Measurements from ENCODE around the gene CIZ1. TPM values are rescaled to one million over a fixed set of nuclear protein-coding genes. Genes with fewer than 3 reads are reported as not detected.

The CIZ1 gene
- total RNA-seq, 2 experiments from 2014 or later: 79.5 to 82.8 TPM

DNA sequence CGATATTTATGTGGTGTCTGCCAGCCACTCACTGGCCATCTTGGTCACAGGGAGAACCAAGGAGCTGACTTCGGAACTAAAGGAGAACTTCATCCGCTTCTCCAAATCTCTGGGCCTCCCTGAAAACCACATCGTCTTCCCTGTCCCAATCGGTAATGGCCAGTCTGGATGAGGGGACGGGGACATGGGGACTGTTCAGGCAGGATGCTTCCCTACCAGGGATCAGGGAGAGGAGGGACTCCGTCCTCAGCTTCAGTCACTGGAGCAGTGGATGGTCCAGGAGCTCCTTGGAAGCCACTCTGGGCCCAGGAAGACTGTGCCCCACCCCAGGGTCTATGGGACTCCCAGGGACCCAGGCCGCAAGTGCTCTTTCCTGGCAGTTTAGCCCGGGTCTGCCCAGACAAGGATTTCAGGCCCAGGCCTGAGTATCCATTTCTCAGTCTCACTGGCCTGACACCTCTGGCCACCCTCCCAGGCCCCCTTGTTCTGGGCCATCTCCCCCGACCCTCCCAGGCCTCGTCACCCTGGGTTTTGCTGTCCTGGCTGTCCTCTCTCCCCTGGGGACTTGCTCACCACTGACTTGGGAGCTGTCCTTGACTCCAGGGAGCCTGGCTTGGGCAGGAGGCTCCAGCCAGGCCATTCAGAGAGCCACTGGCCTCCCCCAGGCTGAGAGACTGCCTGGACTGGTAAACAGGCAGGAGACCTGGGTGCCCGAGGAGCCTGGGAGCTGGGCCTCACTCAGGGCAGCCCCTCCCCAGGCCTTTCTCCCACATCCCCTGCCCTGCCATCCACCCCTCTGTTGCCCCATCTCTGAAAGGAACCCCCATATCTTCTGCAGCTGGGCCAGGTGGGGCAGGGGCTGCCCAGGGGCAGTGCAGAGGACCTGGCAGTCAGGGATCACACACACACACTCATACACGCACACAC, 39.0 kb downstream of the CIZ1 start:
- Mint-ChIP-seq H3K27me3 (ENCODE audit: low read depth) (no peaks in the 10 kb centered on the region), H3K4me3 (no peak overlapping the region), H3K36me3 (ENCODE audit: low read depth) (no peaks in the 10 kb centered on the region), H3K27ac (no peak overlapping the region), H3K4me1 (ENCODE audit: low read depth) (no peaks in the 10 kb centered on the region), H3K9me3 (no peaks in the 10 kb centered on the region)
- DNase-seq: no peak
- CTCF ChIA-PET: no interaction called here
- intact Hi-C loops (cut with micrococcal nuclease): no loop called here

DNA sequence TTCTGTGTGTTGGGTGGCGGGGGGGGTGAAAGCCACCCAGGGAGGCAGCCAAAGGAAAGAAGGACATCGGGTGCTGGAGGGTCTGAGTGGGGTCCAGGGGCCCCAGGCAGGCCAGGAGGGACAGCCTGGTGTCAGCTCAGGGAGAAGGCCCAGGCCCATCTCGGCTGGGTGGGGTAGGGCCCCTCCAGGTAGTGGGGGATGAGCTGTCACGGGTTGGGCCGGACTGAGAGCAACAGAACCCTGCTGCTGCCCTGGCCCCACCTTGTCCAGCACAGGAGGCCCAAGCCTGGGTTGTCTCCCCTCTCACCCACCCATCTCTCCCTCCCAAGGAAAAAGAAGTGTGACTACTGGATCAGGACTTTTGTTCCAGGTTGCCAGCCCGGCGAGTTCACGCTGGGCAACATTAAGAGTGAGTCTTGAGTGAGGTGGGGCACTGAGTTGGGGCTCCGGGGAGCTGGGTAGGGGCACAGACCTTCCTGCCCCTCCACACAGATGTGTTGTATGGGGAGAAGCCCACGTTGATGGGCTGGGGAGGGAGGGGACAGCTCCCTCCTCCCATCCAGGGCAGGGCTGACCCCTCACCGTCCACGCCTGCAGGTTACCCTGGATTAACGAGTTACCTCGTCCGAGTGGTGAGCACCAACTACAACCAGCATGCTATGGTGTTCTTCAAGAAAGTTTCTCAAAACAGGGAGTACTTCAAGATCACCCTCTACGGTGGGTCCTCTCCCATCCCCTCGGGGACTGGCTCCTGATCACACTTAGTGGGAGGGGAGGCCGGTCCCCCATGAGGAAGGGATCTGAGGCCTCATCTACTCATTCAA, 39.9 kb downstream of the CIZ1 start:
- Mint-ChIP-seq H3K27me3 (ENCODE audit: low read depth) (no peaks in the 10 kb centered on the region), H3K27ac (no peak overlapping the region), H3K4me1 (ENCODE audit: low read depth) (no peaks in the 10 kb centered on the region), H3K4me3 (no peak overlapping the region), H3K36me3 (ENCODE audit: low read depth) (no peaks in the 10 kb centered on the region), H3K9me3 (no peaks in the 10 kb centered on the region)
- DNase-seq: no peak
- intact Hi-C loops (cut with micrococcal nuclease): no loop called here
- CTCF ChIA-PET: interaction anchor here (0.9 to 1.2 kb wide), 2 partner anchors 9 kb away, joined by 3 to 4 read pairs; no protein-coding TSS in a partner anchor

DNA sequence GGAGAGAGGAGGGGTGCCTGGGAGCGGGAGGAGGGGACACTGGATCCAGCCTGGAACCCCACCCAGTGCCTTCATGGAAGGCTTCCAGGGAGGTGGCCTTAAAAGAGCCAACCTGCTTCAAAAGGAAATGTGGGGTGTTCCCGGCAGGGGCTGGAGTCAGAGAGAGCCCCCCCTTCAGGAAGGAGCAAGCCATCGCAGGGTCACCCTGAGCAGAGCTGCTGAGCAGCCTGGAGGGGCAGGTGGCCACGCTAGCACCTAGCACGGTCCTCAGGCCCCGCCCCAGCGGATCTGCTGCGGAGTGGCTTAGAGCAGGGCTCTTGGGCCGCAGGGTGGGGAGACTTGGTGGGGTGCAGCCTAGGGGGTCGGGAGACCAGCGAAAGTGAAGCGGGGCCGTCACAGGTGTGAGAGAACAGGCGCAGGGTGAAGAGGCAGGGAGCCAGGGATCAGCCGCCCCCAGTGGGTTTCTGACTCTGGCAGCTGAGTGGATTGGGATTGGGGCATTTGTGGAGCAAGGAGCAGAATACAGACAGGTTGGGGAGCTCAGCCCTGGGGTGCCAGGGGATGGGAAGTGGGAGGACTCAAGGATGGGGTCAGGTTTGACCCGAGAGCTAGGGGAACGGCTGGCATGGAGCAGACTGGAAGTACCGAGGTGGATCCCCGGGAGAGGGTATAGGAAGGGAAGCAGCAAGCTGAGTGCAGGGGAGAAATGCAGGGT, 40.6 kb downstream of the CIZ1 start:
- H3K36me3 Mint-ChIP-seq (ENCODE audit: low read depth): no peaks in the 10 kb centered on the region
- H3K4me3 Mint-ChIP-seq: no peak overlapping the region
- H3K27me3 Mint-ChIP-seq (ENCODE audit: low read depth): no peaks in the 10 kb centered on the region
- no peaks in the 10 kb centered on the region for H3K4me1 Mint-ChIP-seq (ENCODE audit: low read depth)
- H3K27ac Mint-ChIP-seq: no peak overlapping the region
- intact Hi-C loops (cut with micrococcal nuclease): no loop called here
- CTCF ChIA-PET: interaction anchor here (0.6 to 1.2 kb wide), 6 partner anchors 8 to 1240 kb away, joined by 3 to 4 read pairs (median 3); no protein-coding TSS in a partner anchor
- DNase-seq: peak; percentile 22
- H3K9me3 Mint-ChIP-seq: no peaks in the 10 kb centered on the region

DNA sequence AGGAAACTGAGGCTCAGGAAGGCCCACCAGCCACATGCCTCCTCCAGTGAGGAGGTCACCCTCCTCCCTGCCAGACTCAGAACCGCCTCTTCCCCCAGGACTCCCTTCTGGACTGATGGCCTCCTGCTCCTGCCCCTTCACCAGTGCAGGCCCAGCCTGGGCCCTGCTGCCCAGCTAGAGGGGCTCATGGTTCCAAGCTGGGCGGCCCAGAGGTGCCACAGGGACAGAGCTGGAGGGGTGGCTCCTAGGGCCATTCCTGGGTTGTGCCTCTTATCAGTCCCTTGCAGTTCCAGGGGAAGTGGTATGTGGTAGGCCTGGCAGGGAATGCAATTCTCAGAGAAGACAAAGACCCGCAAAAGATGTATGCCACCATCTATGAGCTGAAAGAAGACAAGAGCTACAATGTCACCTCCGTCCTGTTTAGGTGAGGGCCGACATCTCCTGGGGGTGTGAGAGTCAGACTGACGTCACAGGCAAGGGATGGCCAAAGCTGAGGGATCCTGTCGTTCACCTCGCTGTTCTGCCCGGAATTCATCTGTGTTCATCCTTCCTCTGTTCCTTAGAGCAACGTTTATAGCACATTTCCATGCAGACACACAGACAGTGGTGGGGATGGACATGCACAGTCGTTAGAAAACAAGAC, 41.3 kb downstream of the CIZ1 start:
- intact Hi-C loops (cut with micrococcal nuclease): no loop called here
- no peaks in the 10 kb centered on the region for H3K9me3 Mint-ChIP-seq
- DNase-seq: no peak
- H3K4me3 Mint-ChIP-seq: no peak overlapping the region
- no peak overlapping the region for H3K27ac Mint-ChIP-seq
- no peaks in the 10 kb centered on the region for H3K36me3 Mint-ChIP-seq (ENCODE audit: low read depth)
- no peaks in the 10 kb centered on the region for H3K27me3 Mint-ChIP-seq (ENCODE audit: low read depth)
- no peaks in the 10 kb centered on the region for H3K4me1 Mint-ChIP-seq (ENCODE audit: low read depth)
- CTCF ChIA-PET: interaction anchor here (1.0 to 1.4 kb wide), 5 partner anchors 8 to 21 kb away, joined by 3 read pairs; no protein-coding TSS in a partner anchor

DNA sequence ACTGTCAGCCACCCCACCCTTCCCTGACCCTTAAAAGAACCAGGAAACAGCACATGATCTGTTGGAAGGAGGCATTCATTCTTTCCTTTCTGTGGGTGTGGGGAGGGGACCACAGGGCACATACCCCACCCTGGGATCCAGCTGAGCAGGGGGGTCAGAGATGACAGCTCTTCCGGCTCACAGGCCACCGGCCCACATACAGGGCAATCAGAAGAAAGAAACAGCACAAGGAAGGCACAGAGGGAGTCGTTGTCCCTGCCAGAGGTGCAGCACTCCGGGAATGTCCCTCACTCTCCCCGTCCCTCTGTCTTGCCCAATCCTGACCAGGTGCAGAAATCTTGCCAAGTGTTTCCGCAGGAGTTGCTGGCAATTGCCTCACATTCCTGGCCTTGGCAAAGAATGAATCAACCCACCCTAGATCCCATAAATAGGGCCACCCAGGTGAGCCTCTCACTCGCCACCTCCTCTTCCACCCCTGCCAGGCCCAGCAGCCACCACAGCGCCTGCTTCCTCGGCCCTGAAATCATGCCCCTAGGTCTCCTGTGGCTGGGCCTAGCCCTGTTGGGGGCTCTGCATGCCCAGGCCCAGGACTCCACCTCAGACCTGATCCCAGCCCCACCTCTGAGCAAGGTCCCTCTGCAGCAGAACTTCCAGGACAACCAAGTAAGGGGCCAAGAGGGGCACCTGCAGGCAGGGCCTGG, 42.2 kb downstream of the CIZ1 start, which contains the start of gene LCN2:
Gene LCN2, plus strand, starts transcription at position 453 of the 701 bp plus-strand sequence. Its CDS starts 73 bp downstream, at position 526.
- H3K4me3 Mint-ChIP-seq: no peak within 1 kb of the TSS

DNA sequence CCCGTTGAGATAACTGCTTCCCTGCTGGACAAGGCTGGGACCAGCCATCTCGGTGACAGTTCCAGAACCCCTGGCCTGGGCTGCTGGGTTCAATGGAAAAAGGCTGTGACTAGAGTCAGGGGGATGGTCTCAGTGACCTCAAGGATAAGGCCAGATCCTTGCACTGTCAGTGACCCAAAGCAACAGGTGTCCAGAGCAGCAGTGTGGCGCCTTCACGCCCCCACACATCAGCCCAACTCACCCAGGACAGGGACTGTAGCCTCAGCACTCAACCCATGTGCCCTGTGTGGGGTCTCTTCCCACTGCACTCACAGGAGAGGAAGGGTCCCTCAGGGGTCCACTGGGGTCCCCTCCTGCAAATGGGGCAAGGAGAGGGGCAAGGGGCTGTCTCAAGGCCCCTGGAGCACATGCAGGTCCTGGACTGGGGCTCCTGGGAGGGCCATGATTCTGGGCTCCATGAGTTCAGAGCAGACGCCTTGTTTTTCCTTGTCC, 42.8 kb downstream of the CIZ1 start:
- Mint-ChIP-seq H3K4me3 (no peak overlapping the region), H3K9me3 (no peaks in the 10 kb centered on the region), H3K4me1 (ENCODE audit: low read depth) (peaks cover 1% of the 10 kb centered on the region), H3K36me3 (ENCODE audit: low read depth) (no peaks in the 10 kb centered on the region), H3K27me3 (ENCODE audit: low read depth) (no peaks in the 10 kb centered on the region), H3K27ac (no peak overlapping the region)
- DNase-seq: no peak
- intact Hi-C loops (cut with micrococcal nuclease): no loop called here
- CTCF ChIA-PET: no interaction called here

More for the DNA sequence above, 42.2 kb downstream of the CIZ1 start, which contains the start of gene LCN2:
- Mint-ChIP-seq H3K27me3 (ENCODE audit: low read depth) (no peaks in the 10 kb centered on the region), H3K27ac (no peak within 1 kb of the TSS), H3K9me3 (no peaks in the 10 kb centered on the region), H3K36me3 (ENCODE audit: low read depth) (no peaks in the 10 kb centered on the region), H3K4me1 (ENCODE audit: low read depth) (no peaks in the 10 kb centered on the region)
- no peak for DNase-seq
- CTCF ChIA-PET: interaction anchor here (1.0 to 1.4 kb wide), 2 partner anchors 9 to 20 kb away, joined by 3 read pairs; no protein-coding TSS in a partner anchor
- intact Hi-C loops (cut with micrococcal nuclease): no loop called here

DNA sequence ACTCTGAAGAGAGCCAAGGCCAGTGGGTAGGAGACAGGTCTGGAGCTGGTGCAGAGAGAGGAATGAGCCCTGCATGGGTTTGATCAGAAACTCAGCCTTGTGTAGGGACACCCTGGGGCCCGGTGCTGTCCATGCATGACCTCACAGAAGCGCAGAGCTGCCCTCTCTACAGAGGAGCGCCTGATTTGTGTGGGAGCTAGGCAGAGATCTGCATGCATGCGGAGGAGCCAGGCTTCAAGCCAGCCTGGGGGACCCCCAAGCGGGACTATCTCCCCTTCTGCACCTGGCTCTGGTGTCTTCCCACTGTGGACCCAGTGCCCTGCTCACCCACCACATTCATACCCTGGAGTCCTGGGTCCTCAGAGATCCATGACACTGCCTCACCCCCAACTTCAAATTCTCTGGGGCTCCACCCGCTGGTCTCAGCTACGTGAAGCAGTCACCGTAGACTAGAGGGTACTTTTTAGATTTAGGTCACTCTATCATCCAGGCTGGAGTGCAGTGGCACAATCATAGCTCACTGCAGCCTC, 44.7 kb downstream of the CIZ1 start:
- H3K9me3 Mint-ChIP-seq: no peaks in the 10 kb centered on the region
- DNase-seq: no peak
- H3K36me3 Mint-ChIP-seq (ENCODE audit: low read depth): no peaks in the 10 kb centered on the region
- intact Hi-C loops (cut with micrococcal nuclease): no loop called here
- CTCF ChIA-PET: no interaction called here
- H3K4me3 Mint-ChIP-seq: no peak overlapping the region
- no peaks in the 10 kb centered on the region for H3K27me3 Mint-ChIP-seq (ENCODE audit: low read depth)
- no peak overlapping the region for H3K27ac Mint-ChIP-seq
- peaks cover 12% of the 10 kb centered on the region for H3K4me1 Mint-ChIP-seq (ENCODE audit: low read depth)

DNA sequence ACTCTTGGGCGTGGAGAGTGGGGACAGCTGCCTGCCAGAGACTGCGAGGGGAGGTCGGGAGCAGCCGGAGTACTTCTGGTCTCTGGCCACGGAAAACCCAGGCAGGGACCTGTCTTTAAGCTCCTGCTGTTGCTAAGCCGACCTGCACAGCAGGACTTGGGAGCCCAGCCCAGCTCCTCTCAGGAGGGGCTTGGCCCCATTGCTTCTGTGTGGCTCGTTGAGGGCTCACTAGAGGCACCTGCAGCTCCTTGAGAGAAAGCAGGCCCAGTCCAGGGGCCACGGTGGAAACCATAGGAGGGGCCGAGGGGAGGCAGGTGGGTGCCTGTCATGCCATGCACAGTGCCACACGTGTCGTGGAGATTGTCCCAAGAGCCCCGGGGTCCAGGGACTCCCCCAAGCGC, 45.4 kb downstream of the CIZ1 start:
- Mint-ChIP-seq H3K27ac (no peak overlapping the region), H3K9me3 (no peaks in the 10 kb centered on the region), H3K27me3 (ENCODE audit: low read depth) (no peaks in the 10 kb centered on the region), H3K4me3 (no peak overlapping the region), H3K36me3 (ENCODE audit: low read depth) (no peaks in the 10 kb centered on the region), H3K4me1 (ENCODE audit: low read depth) (peaks cover 12% of the 10 kb centered on the region)
- CTCF ChIA-PET: no interaction called here
- intact Hi-C loops (cut with micrococcal nuclease): no loop called here
- DNase-seq: no peak

DNA sequence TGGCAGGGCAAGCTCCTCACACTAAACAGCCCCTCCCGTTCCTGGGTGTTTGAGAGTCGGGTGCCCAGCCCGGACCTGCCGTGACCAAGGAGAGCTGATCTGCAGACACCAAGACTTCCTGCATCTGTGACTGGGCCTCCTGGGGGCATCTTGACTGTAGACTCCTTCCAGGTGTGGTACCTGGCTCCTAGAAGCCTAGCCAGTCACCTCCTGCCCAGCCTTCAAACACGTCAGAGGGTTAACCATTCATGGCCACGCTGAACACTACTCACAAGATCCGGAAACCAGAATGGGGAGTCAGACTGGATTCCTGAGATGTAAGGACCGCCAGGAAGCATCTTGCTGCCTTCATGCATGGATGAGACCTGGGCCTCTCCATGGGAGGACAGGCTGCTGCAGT, 45.8 kb downstream of the CIZ1 start:
- Mint-ChIP-seq H3K4me3 (no peak overlapping the region), H3K27ac (no peak overlapping the region), H3K4me1 (ENCODE audit: low read depth) (peaks cover 12% of the 10 kb centered on the region), H3K9me3 (no peaks in the 10 kb centered on the region), H3K27me3 (ENCODE audit: low read depth) (no peaks in the 10 kb centered on the region), H3K36me3 (ENCODE audit: low read depth) (no peaks in the 10 kb centered on the region)
- intact Hi-C loops (cut with micrococcal nuclease): no loop called here
- DNase-seq: no peak
- CTCF ChIA-PET: no interaction called here

DNA sequence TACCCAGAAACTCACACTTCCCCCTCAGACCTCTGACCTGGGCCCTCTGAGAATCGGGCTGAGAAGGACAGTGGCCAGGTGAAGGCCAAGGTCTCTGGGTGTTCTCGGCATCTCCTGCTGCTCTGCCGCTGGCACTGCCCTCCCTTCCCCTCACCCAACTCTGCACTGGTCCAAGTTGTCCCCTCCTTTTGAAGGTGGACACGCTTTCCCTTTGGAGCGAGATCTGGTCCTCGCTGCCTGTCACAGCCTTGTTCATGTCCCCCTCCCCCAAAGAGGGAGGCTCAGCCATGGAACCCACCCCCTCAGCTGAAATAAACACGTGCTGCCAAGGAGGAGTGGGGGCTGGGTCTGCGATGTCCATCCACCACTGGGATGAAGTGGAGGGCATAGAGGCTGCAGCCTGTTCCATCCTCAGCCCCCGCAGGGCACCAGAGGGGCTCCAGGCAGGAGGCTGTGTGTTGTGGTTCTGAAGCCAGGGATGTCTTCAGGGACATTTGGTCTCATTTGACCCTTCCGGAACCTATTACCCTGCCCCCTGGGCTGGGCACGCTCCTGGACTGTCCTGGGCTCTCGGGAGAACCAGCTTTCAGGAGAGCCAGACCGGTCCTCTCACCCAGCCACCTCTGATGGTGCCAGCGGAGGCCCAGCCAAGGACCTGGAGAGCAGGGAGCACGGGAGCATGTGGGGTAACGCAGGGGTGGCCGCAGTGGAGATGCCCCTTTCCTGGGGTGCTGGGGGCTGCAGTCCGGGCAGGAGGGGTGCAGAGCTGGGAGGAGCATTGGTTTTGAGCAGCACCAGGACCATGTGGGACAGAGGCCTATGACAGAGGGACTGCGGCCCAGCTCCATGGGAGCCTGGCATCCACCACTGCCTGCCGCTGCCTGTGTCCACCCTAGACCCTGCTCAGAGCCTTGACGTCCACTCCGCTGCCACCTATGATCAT, 46.9 kb downstream of the CIZ1 start:
- intact Hi-C loops (cut with micrococcal nuclease): no loop called here
- Mint-ChIP-seq H3K4me1 (ENCODE audit: low read depth) (peaks cover 12% of the 10 kb centered on the region), H3K27ac (no peak overlapping the region), H3K27me3 (ENCODE audit: low read depth) (no peaks in the 10 kb centered on the region), H3K4me3 (no peak overlapping the region), H3K36me3 (ENCODE audit: low read depth) (no peaks in the 10 kb centered on the region), H3K9me3 (no peaks in the 10 kb centered on the region)
- DNase-seq: no peak
- CTCF ChIA-PET: no interaction called here

Measured in activated naive CD4-positive, alpha-beta T cell treated with anti-CD3 and anti-CD28 coated beads for 36 hours (primary cell).